Activated CD8-positive, alpha-beta memory T cell treated with anti-CD3 and anti-CD28 coated beads, Interleukin-2, amount 10 ng/mL, durations not matched to agents 7 days and 5 days (primary cell): Measurements from ENCODE around the gene CEP44. TPM values are rescaled to one million over a fixed set of nuclear protein-coding genes. Genes with fewer than 3 reads are reported as not detected.

Experiments
- ATAC-seq: fragments of 150-1000 bp; cut with Tn5 transposase; one replicate; pipeline ENCODE4 v1.10.0; 2021; ENCODE audit warnings: moderate library complexity
- CTCF ChIA-PET: fragments of 350-600 bp; sonication (Branson Sonifier 250); formaldehyde crosslinking; loops from one replicate; lab custom pipeline; 2021; ENCODE audit warnings: antibody characterized with exemption; lab: Charles Lee
- DNase-seq: peaks from one replicate; pipeline ENCODE4 v3.0.0-alpha.2; 2020
- H3K27ac Mint-ChIP-seq: one replicate; pipeline ENCODE4 v1.8.0; 2021; ENCODE audit warnings: mild to moderate bottlenecking, mixed read lengths
- H3K27me3 Mint-ChIP-seq: one replicate; pipeline ENCODE4 v1.8.0; 2021; ENCODE audit warnings: mixed read lengths
- H3K36me3 Mint-ChIP-seq: one replicate; pipeline ENCODE4 v1.8.0; 2021; ENCODE audit warnings: mild to moderate bottlenecking, mixed read lengths
- H3K4me1 Mint-ChIP-seq: one replicate; pipeline ENCODE4 v1.8.0; 2021; ENCODE audit warnings: mixed read lengths
- H3K4me3 Mint-ChIP-seq: one replicate; pipeline ENCODE4 v1.8.0; 2021; ENCODE audit warnings: mild to moderate bottlenecking, moderate library complexity, mixed read lengths
- H3K9me3 Mint-ChIP-seq: one replicate; pipeline ENCODE4 v1.8.0; 2022; ENCODE audit warnings: low read depth, mixed read lengths
- total RNA-seq, 2 experiments: library from RNA; stranded (reverse); gene quantifications; one replicate each; pipeline ENCODE4 v1.2.3, GENCODE V29; 2021

Gene CEP44
- total RNA-seq, 2 experiments from 2014 or later, result 22.2 to 25.8 TPM

- H3K9me3 Mint-ChIP-seq, result no peaks in the 10 kb centered on the region
- CTCF ChIA-PET, result no interaction called here
- H3K27me3 Mint-ChIP-seq, result no peaks in the 10 kb centered on the region
- H3K4me3 Mint-ChIP-seq, result no peak overlapping the region
- no peak overlapping the region for H3K27ac Mint-ChIP-seq
- no peaks in the 10 kb centered on the region for H3K4me1 Mint-ChIP-seq
- H3K36me3 Mint-ChIP-seq, result peaks cover 2% of the 10 kb centered on the region
- ATAC-seq, result no peak
- DNase-seq, result no peak
Measured at GRCh38 chr4:174262624-174263444, 20.9 kb upstream of the CEP44 start.

- Mint-ChIP-seq H3K27me3 (no peaks in the 10 kb centered on the region), H3K36me3 (peaks cover 2% of the 10 kb centered on the region), H3K27ac (no peak overlapping the region), H3K4me3 (no peak overlapping the region), H3K9me3 (no peaks in the 10 kb centered on the region), H3K4me1 (no peaks in the 10 kb centered on the region)
- DNase-seq (no peak), ATAC-seq (no peak)
- CTCF ChIA-PET, result no interaction called here
Measured at GRCh38 chr4:174263445-174263736, 20.3 kb upstream of the CEP44 start.

GRCh38 chr4:174265916-174266315 lies 17.8 kb upstream of the CEP44 start:
- Mint-ChIP-seq H3K27ac (no peak overlapping the region), H3K9me3 (no peaks in the 10 kb centered on the region), H3K27me3 (no peaks in the 10 kb centered on the region), H3K4me1 (no peaks in the 10 kb centered on the region), H3K4me3 (no peak overlapping the region), H3K36me3 (peaks cover 3% of the 10 kb centered on the region)
- ATAC-seq (no peak), DNase-seq (no peak)
- CTCF ChIA-PET, result interaction anchor here (1.4 kb wide), 1 partner anchor 18 kb away, joined by 4 read pairs; the partner anchor contains the start of genes CEP44 and FBXO8

GRCh38 chr4:174266416-174266815 lies 17.3 kb upstream of the CEP44 start:
- H3K27ac Mint-ChIP-seq, result no peak overlapping the region
- no peaks in the 10 kb centered on the region for H3K9me3 Mint-ChIP-seq
- no peaks in the 10 kb centered on the region for H3K4me1 Mint-ChIP-seq
- no peaks in the 10 kb centered on the region for H3K27me3 Mint-ChIP-seq
- no peak overlapping the region for H3K4me3 Mint-ChIP-seq
- peaks cover 6% of the 10 kb centered on the region for H3K36me3 Mint-ChIP-seq
- DNase-seq (no peak), ATAC-seq (no peak)
- CTCF ChIA-PET, result interaction anchor here (1.3 to 1.4 kb wide), 2 partner anchors 17 to 43 kb away, joined by 3 to 4 read pairs; partner anchors contain the start of genes CEP44 and FBXO8

- no peaks in the 10 kb centered on the region for H3K27me3 Mint-ChIP-seq
- H3K4me3 Mint-ChIP-seq, result no peak overlapping the region
- DNase-seq, result no peak
- no peak for ATAC-seq
- H3K27ac Mint-ChIP-seq, result no peak overlapping the region
- CTCF ChIA-PET, result no interaction called here
- peaks cover 4% of the 10 kb centered on the region for H3K36me3 Mint-ChIP-seq
- H3K9me3 Mint-ChIP-seq, result no peaks in the 10 kb centered on the region
- H3K4me1 Mint-ChIP-seq, result peaks cover under 1% of the 10 kb centered on the region
Measured at GRCh38 chr4:174273930-174274329, 9.8 kb upstream of the CEP44 start.

GRCh38 chr4:174274436-174274835 lies 9.3 kb upstream of the CEP44 start:
- ATAC-seq (no peak), DNase-seq (no peak)
- H3K27ac Mint-ChIP-seq, result no peak overlapping the region
- peaks cover 8% of the 10 kb centered on the region for H3K36me3 Mint-ChIP-seq
- H3K4me3 Mint-ChIP-seq, result no peak overlapping the region
- H3K4me1 Mint-ChIP-seq, result peaks cover 3% of the 10 kb centered on the region
- CTCF ChIA-PET, result no interaction called here
- H3K9me3 Mint-ChIP-seq, result no peaks in the 10 kb centered on the region
- no peaks in the 10 kb centered on the region for H3K27me3 Mint-ChIP-seq

- Mint-ChIP-seq H3K27me3 (no peaks in the 10 kb centered on the region), H3K4me3 (no peak overlapping the region), H3K9me3 (no peaks in the 10 kb centered on the region), H3K36me3 (peaks cover 14% of the 10 kb centered on the region), H3K27ac (no peak overlapping the region), H3K4me1 (peaks cover 8% of the 10 kb centered on the region)
- CTCF ChIA-PET, result no interaction called here
- DNase-seq, result no peak
- no peak for ATAC-seq
Measured at GRCh38 chr4:174275101-174275500, 8.6 kb upstream of the CEP44 start.

- Mint-ChIP-seq H3K4me1 (peaks cover 26% of the 10 kb centered on the region), H3K9me3 (no peaks in the 10 kb centered on the region), H3K27me3 (no peaks in the 10 kb centered on the region), H3K27ac (no peak overlapping the region), H3K4me3 (no peak overlapping the region), H3K36me3 (peaks cover 13% of the 10 kb centered on the region)
- DNase-seq (no peak), ATAC-seq (no peak)
- CTCF ChIA-PET, result no interaction called here
Measured at GRCh38 chr4:174277433-174277832, 6.3 kb upstream of the CEP44 start.

GRCh38 chr4:174278467-174278866 lies 5.2 kb upstream of the CEP44 start:
- no peaks in the 10 kb centered on the region for H3K27me3 Mint-ChIP-seq
- no peak overlapping the region for H3K27ac Mint-ChIP-seq
- H3K4me1 Mint-ChIP-seq, result peaks cover 30% of the 10 kb centered on the region
- H3K36me3 Mint-ChIP-seq, result peaks cover 16% of the 10 kb centered on the region
- ATAC-seq, result no peak
- no peak overlapping the region for H3K4me3 Mint-ChIP-seq
- DNase-seq, result peak; percentile 41
- no peaks in the 10 kb centered on the region for H3K9me3 Mint-ChIP-seq
- CTCF ChIA-PET, result no interaction called here

GRCh38 chr4:174279433-174280155 lies 4.1 kb upstream of the CEP44 start:
- CTCF ChIA-PET, result no interaction called here
- no peak overlapping the region for H3K4me3 Mint-ChIP-seq
- no peaks in the 10 kb centered on the region for H3K9me3 Mint-ChIP-seq
- DNase-seq (no peak), ATAC-seq (no peak)
- peaks cover 16% of the 10 kb centered on the region for H3K36me3 Mint-ChIP-seq
- H3K27ac Mint-ChIP-seq, result no peak overlapping the region
- peaks cover 31% of the 10 kb centered on the region for H3K4me1 Mint-ChIP-seq
- no peaks in the 10 kb centered on the region for H3K27me3 Mint-ChIP-seq

- CTCF ChIA-PET, result no interaction called here
- Mint-ChIP-seq H3K36me3 (peaks cover 20% of the 10 kb centered on the region), H3K27me3 (no peaks in the 10 kb centered on the region), H3K4me3 (no peak overlapping the region), H3K27ac (no peak overlapping the region), H3K9me3 (no peaks in the 10 kb centered on the region), H3K4me1 (peaks cover 46% of the 10 kb centered on the region)
- DNase-seq, result no peak
- ATAC-seq, result no peak
Measured at GRCh38 chr4:174281182-174281737, 2.5 kb upstream of the CEP44 start.

GRCh38 chr4:174281901-174282300 lies 1.8 kb upstream of the CEP44 start:
- CTCF ChIA-PET, result no interaction called here
- H3K9me3 Mint-ChIP-seq, result no peaks in the 10 kb centered on the region
- H3K4me3 Mint-ChIP-seq, result peak overlapping the region; percentile 96
- peak overlapping the region; percentile 100 for H3K27ac Mint-ChIP-seq
- H3K36me3 Mint-ChIP-seq, result peaks cover 23% of the 10 kb centered on the region
- peaks cover 53% of the 10 kb centered on the region for H3K4me1 Mint-ChIP-seq
- H3K27me3 Mint-ChIP-seq, result no peaks in the 10 kb centered on the region
- ATAC-seq (no peak), DNase-seq (no peak)

- Mint-ChIP-seq H3K27ac (peak overlapping the region; percentile 100), H3K27me3 (no peaks in the 10 kb centered on the region), H3K4me3 (peak overlapping the region; percentile 96), H3K36me3 (peaks cover 27% of the 10 kb centered on the region), H3K4me1 (peaks cover 58% of the 10 kb centered on the region), H3K9me3 (no peaks in the 10 kb centered on the region)
- CTCF ChIA-PET, result no interaction called here
- DNase-seq (peak; percentile 92), ATAC-seq (peak; percentile 98)
Measured at GRCh38 chr4:174282836-174283506, 740 bp upstream of the CEP44 start.
